ENCODE data around the gene MBOAT2. TPM values are rescaled to one million over a fixed set of nuclear protein-coding genes. Genes with fewer than 3 reads are reported as not detected.

Gene MBOAT2
- total RNA-seq, 1 donor from 2014 or later = 84.0 TPM

DNA sequence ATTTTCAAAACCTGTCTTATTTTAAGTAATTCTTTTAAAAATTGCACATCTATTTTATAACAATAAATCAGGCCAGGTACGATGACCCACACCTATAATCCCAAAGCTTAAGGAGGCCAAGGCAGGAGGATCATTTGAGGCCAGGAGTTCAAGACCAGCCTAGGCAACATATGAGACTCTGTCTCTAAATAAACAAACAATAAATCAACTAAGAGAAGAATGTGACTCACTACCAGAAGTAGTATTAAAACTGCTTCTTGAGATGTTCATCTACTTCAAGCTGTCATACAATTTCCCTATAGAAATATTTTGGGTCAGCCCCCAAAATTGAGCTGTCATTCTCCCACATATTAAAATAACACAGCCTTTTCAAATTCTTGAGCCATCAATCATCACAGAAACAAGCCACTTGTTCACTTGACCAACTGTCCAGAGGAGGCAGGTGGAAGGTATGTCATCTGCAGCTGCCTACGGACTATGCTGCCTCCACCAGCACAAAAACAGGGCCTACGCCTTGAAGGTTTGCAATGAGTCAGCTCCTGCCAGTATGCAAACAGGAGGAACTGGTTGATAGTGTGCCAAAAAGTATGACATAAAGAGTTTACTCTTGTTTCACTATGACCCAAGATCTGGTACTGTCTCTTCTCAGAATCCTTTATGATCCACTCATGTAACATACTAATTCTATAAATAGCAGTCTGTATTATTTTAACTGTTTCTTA, 199.7 kb downstream of the MBOAT2 start:
- Mint-ChIP-seq H3K36me3 (peaks cover 14% of the 10 kb centered on the region), H3K4me1 (peaks cover 2% of the 10 kb centered on the region), H3K27me3 (ENCODE audit: insufficient read depth, low read depth) (no peaks in the 10 kb centered on the region), H3K27ac (no peak overlapping the region), H3K4me3 (no peak overlapping the region), H3K9me3 (no peaks in the 10 kb centered on the region)
- Histone ChIP-seq H3K9ac (no peak overlapping the region), H3K4me3 (no peak overlapping the region), H3K36me3 (peaks cover 3% of the 10 kb centered on the region), H3K79me2 (ENCODE audit: low read depth) (no peaks in the 10 kb centered on the region), H2AFZ (replicated peaks) (no peak overlapping the region), H3K27me3 (no peaks in the 10 kb centered on the region), H3F3A (ENCODE audit: low read depth) (no peaks in the 10 kb centered on the region), H3K27ac (no peak overlapping the region), H4K20me1 (ENCODE audit: low read depth) (no peaks in the 10 kb centered on the region), H3K9me3 (ENCODE audit: low read depth) (no peaks in the 10 kb centered on the region), H3K4me2 (no peak overlapping the region), H3K4me1 (no peaks in the 10 kb centered on the region)
- TF ChIP-seq, protein P1, sequence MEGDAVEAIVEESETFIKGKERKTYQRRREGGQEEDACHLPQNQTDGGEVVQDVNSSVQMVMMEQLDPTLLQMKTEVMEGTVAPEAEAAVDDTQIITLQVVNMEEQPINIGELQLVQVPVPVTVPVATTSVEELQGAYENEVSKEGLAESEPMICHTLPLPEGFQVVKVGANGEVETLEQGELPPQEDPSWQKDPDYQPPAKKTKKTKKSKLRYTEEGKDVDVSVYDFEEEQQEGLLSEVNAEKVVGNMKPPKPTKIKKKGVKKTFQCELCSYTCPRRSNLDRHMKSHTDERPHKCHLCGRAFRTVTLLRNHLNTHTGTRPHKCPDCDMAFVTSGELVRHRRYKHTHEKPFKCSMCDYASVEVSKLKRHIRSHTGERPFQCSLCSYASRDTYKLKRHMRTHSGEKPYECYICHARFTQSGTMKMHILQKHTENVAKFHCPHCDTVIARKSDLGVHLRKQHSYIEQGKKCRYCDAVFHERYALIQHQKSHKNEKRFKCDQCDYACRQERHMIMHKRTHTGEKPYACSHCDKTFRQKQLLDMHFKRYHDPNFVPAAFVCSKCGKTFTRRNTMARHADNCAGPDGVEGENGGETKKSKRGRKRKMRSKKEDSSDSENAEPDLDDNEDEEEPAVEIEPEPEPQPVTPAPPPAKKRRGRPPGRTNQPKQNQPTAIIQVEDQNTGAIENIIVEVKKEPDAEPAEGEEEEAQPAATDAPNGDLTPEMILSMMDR (IDR thresholded peaks at IDR 0.05) = no peak
- TF ChIP-seq EZH2 (IDR thresholded peaks at IDR 0.05) (no peak), EZH2phosphoT487 (IDR thresholded peaks at IDR 0.05) (no peak)
- no peak for DNase-seq (ENCODE audit: low spot score)

DNA sequence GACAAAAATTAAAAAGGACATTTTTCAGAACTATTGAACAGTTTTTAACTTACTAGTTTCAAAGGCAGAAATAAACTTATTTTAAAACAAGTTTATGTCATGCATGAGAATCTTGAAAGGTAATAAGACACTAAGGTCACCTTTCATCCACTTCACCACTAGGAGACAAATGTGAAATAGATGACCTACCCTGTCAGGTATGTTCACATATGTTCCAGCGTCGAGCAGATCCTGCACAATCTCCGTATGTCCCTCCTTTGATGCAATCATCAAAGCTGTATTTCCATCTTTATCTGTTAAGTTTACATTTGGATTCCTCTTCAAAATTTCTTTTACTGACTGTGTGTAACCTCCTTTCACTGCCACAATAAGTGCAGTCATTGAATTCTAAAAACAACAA, 200.7 kb downstream of the MBOAT2 start:
- Mint-ChIP-seq H3K27me3 (ENCODE audit: insufficient read depth, low read depth) (no peaks in the 10 kb centered on the region), H3K9me3 (no peaks in the 10 kb centered on the region), H3K36me3 (peaks cover 13% of the 10 kb centered on the region), H3K27ac (no peak overlapping the region), H3K4me1 (peaks cover 2% of the 10 kb centered on the region), H3K4me3 (no peak overlapping the region)
- peaks cover 7% of the 10 kb centered on the region for H3K36me3 ChIP-seq
- no peak overlapping the region for H3K4me2 ChIP-seq
- no peak overlapping the region for H3K9ac ChIP-seq
- H2AFZ ChIP-seq (replicated peaks) = no peak overlapping the region
- TF ChIP-seq EZH2 (IDR thresholded peaks at IDR 0.05) (no peak), EZH2phosphoT487 (IDR thresholded peaks at IDR 0.05) (no peak)
- TF ChIP-seq, protein P1 (IDR thresholded peaks at IDR 0.05) = no peak
- no peak overlapping the region for H3K27ac ChIP-seq
- H3K9me3 ChIP-seq (ENCODE audit: low read depth) = no peaks in the 10 kb centered on the region
- no peak overlapping the region for H3K4me3 ChIP-seq
- DNase-seq (ENCODE audit: low spot score) = no peak
- H3K4me1 ChIP-seq = no peaks in the 10 kb centered on the region
- H3K79me2 ChIP-seq (ENCODE audit: low read depth) = no peaks in the 10 kb centered on the region
- H3K27me3 ChIP-seq = no peaks in the 10 kb centered on the region
- no peaks in the 10 kb centered on the region for H4K20me1 ChIP-seq (ENCODE audit: low read depth)
- no peaks in the 10 kb centered on the region for H3F3A ChIP-seq (ENCODE audit: low read depth)

Other genes with a start within 250 kb of the MBOAT2 start
- 45.2 and 56.1 TPM in 2 replicates for gene KIDINS220, start 166.1 kb downstream of the MBOAT2 start, total RNA-seq (ENCODE audit: low replicate concordance)
- 26.1 and 31.7 TPM in 2 replicates for gene ASAP2, start 203.1 kb upstream of the MBOAT2 start, total RNA-seq (ENCODE audit: low replicate concordance)

All from neural progenitor cell (in vitro differentiated cells).